ENCODE results near the gene SYT1. TPM values are rescaled to one million over a fixed set of nuclear protein-coding genes. Genes with fewer than 3 reads are reported as not detected.

The SYT1 gene
- total RNA-seq, 1 experiment from 2014 or later, result 1.3 TPM

DNA sequence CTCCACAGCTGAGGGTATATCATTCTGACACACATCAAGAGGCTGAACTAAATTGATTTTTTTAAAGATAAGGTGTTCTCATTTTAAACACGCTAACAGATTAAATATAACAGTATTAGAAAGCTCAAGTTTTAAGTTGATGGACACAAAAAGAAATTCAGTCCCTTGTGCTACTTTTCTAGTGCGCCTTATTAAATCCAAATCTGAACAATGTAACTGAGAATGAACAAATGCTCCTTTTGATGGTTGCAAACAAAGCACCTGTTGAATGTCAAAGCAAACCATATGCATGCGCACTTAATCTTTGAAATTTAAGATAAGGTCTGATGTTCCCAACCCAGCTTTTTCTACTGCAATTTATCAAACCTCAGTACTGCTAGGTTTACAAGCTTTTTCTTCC lies 424.3 kb downstream of the SYT1 start:
- Mint-ChIP-seq H3K9me3 (ENCODE audit: low read depth, unreplicated experiment) (no peaks in the 10 kb centered on the region), H3K4me3 (ENCODE audit: low read depth, unreplicated experiment) (no peak overlapping the region), H3K27ac (ENCODE audit: unreplicated experiment) (no peak overlapping the region), H3K36me3 (ENCODE audit: insufficient read depth, unreplicated experiment) (no peaks in the 10 kb centered on the region), H3K27me3 (ENCODE audit: unreplicated experiment) (no peaks in the 10 kb centered on the region), H3K4me1 (ENCODE audit: low read depth, unreplicated experiment) (no peaks in the 10 kb centered on the region)
- intact Hi-C loops (cut with micrococcal nuclease; ENCODE audit: unreplicated experiment), result no loop called here
- TF ChIP-seq, protein P1, sequence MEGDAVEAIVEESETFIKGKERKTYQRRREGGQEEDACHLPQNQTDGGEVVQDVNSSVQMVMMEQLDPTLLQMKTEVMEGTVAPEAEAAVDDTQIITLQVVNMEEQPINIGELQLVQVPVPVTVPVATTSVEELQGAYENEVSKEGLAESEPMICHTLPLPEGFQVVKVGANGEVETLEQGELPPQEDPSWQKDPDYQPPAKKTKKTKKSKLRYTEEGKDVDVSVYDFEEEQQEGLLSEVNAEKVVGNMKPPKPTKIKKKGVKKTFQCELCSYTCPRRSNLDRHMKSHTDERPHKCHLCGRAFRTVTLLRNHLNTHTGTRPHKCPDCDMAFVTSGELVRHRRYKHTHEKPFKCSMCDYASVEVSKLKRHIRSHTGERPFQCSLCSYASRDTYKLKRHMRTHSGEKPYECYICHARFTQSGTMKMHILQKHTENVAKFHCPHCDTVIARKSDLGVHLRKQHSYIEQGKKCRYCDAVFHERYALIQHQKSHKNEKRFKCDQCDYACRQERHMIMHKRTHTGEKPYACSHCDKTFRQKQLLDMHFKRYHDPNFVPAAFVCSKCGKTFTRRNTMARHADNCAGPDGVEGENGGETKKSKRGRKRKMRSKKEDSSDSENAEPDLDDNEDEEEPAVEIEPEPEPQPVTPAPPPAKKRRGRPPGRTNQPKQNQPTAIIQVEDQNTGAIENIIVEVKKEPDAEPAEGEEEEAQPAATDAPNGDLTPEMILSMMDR (IDR thresholded peaks at IDR 0.05; ENCODE audit: unreplicated experiment), result no peak
- CTCF ChIA-PET, result no interaction called here
- no peak for DNase-seq
- no TSS peak for BruUV-seq (replicated peaks)

DNA sequence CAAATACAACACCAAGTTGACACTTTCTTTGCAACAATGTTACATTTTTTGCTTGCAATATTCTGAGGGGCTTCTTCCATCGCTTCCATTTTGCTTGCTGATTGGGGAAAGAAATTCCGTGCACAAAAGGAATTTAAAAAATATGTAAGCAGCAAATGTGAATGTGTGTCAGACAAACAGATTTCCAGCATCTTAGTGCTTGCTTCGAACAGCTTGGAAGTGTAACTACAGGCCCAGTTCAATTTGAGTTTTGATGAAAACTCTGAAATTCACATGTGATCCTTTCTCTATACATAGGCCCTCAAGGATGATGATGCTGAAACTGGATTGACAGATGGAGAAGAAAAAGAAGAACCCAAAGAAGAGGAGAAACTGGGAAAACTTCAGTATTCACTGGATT lies 427.1 kb downstream of the SYT1 start:
- Mint-ChIP-seq H3K4me1 (ENCODE audit: low read depth, unreplicated experiment) (no peaks in the 10 kb centered on the region), H3K27me3 (ENCODE audit: unreplicated experiment) (no peaks in the 10 kb centered on the region), H3K27ac (ENCODE audit: unreplicated experiment) (no peak overlapping the region), H3K9me3 (ENCODE audit: low read depth, unreplicated experiment) (no peaks in the 10 kb centered on the region), H3K36me3 (ENCODE audit: insufficient read depth, unreplicated experiment) (no peaks in the 10 kb centered on the region), H3K4me3 (ENCODE audit: low read depth, unreplicated experiment) (no peak overlapping the region)
- CTCF ChIA-PET, result no interaction called here
- TF ChIP-seq, protein P1 (IDR thresholded peaks at IDR 0.05; ENCODE audit: unreplicated experiment), result no peak
- intact Hi-C loops (cut with micrococcal nuclease; ENCODE audit: unreplicated experiment), result no loop called here
- no TSS peak for BruUV-seq (replicated peaks)
- DNase-seq, result no peak

DNA sequence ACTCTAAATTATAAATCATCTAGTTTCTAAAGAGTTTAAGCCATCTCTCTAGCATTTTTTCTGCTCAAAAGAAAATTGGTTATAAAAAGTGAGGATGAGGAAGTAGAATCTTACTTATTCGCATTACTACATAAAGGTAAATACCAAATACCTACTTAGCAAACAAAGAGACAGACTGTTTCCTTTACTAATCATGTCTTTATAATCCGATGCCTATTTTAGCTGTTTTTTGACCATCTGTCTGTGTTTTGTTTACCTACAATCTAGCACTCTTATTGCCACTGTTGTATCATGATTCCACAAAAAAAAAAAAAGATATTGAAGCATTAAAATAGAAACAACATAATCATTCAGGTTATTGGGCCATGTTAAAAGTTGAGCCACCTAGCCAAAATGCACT lies 430.0 kb downstream of the SYT1 start:
- CTCF ChIA-PET, result no interaction called here
- DNase-seq, result no peak
- H3K4me1 Mint-ChIP-seq (ENCODE audit: low read depth, unreplicated experiment), result no peaks in the 10 kb centered on the region
- H3K27me3 Mint-ChIP-seq (ENCODE audit: unreplicated experiment), result no peaks in the 10 kb centered on the region
- TF ChIP-seq, protein P1 (IDR thresholded peaks at IDR 0.05; ENCODE audit: unreplicated experiment), result no peak
- H3K9me3 Mint-ChIP-seq (ENCODE audit: low read depth, unreplicated experiment), result no peaks in the 10 kb centered on the region
- no TSS peak for BruUV-seq (replicated peaks)
- intact Hi-C loops (cut with micrococcal nuclease; ENCODE audit: unreplicated experiment), result no loop called here
- H3K27ac Mint-ChIP-seq (ENCODE audit: unreplicated experiment), result no peak overlapping the region
- no peak overlapping the region for H3K4me3 Mint-ChIP-seq (ENCODE audit: low read depth, unreplicated experiment)
- no peaks in the 10 kb centered on the region for H3K36me3 Mint-ChIP-seq (ENCODE audit: insufficient read depth, unreplicated experiment)

DNA sequence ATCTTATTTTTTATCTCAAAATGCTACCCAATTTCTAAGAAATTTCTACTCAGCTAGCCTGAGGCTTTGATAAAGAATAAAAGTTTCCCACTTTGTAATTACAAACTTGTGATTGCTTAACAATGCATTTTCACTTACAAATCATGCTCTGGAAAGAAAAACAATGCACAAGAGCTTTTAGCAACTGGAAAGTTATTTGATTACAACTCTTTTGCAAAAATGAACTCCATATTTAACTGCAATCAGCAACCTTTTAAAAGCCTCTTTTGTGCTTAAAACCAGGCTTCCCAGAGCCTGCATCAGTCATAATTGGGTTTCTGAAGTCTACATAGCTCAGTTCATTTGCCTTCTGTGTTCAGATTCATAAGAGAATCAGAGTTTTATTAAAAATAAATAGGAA lies 431.0 kb downstream of the SYT1 start:
- Mint-ChIP-seq H3K9me3 (ENCODE audit: low read depth, unreplicated experiment) (no peaks in the 10 kb centered on the region), H3K27me3 (ENCODE audit: unreplicated experiment) (no peaks in the 10 kb centered on the region), H3K36me3 (ENCODE audit: insufficient read depth, unreplicated experiment) (no peaks in the 10 kb centered on the region), H3K4me1 (ENCODE audit: low read depth, unreplicated experiment) (no peaks in the 10 kb centered on the region), H3K4me3 (ENCODE audit: low read depth, unreplicated experiment) (no peak overlapping the region), H3K27ac (ENCODE audit: unreplicated experiment) (no peak overlapping the region)
- BruUV-seq (replicated peaks), result no TSS peak
- intact Hi-C loops (cut with micrococcal nuclease; ENCODE audit: unreplicated experiment), result no loop called here
- CTCF ChIA-PET, result interaction anchor here (0.6 kb wide), 1 partner anchor 797 kb away, joined by 3 read pairs; no protein-coding TSS in a partner anchor
- TF ChIP-seq, protein P1 (IDR thresholded peaks at IDR 0.05; ENCODE audit: unreplicated experiment), result no peak
- DNase-seq, result no peak

Data from Calu3 (cell line).